Upper lobe of right lung (tissue), 1 donor: ENCODE measurements around the gene TRPM5. TPM values are rescaled to one million over a fixed set of nuclear protein-coding genes. Genes with fewer than 3 reads are reported as not detected.

Experiments
- ATAC-seq: fragments of 200-7000 bp; cut with Tn5 transposase; one replicate; pipeline ENCODE4 v1.9.1; 2020; ENCODE audit warnings: mild to moderate bottlenecking, moderate library complexity
- DNase-seq: peaks from one replicate; pipeline ENCODE4 v3.0.0-alpha.2; 2020
- H3K27ac ChIP-seq: fragments of 200-600 bp; one replicate; pipeline ENCODE4 v1.8.0; 2022
- H3K27me3 ChIP-seq: fragments of 200-600 bp; one replicate; pipeline ENCODE4 v1.8.0; 2022; ENCODE audit warnings: mild to moderate bottlenecking
- H3K36me3 ChIP-seq: fragments of 200-600 bp; one replicate; pipeline ENCODE4 v1.8.0; 2022
- H3K4me1 ChIP-seq: fragments of 200-600 bp; one replicate; pipeline ENCODE4 v1.8.0; 2022
- H3K4me3 ChIP-seq: fragments of 200-600 bp; one replicate; pipeline ENCODE4 v1.8.0; 2022; ENCODE audit warnings: mild to moderate bottlenecking
- H3K9me3 ChIP-seq: fragments of 200-600 bp; one replicate; pipeline ENCODE4 v1.8.0; 2022
- CTCF ChIP-seq: fragments of 200-600 bp; IDR thresholded peaks from one replicate; pipeline ENCODE4 v1.8.0; 2022; ENCODE audit warnings: antibody characterized with exemption
- intact Hi-C: fragments of 100-400 bp; cut with DNase I; formaldehyde crosslinking; loops from one replicate; pipeline ENCODE4 v1.11.0; 2022
- total RNA-seq: library from RNA; stranded (reverse); fragmentation: NEBNext Ultra II Directional; extraction: Animal tissue kit (Norgen Biotek cat#: 25700); gene quantifications from one replicate; pipeline ENCODE4 v1.2.1, GENCODE V29; 2021
- donor health status: DM: no; HTN: yes; CAD: no; lungs with severe emphysema.

Gene TRPM5
- total RNA-seq, 1 donor from 2014 or later: not detected

GRCh38 chr11:2396471-2396870 lies 47.8 kb downstream of the TRPM5 start:
- ATAC-seq (no peak), DNase-seq (no peak)
- intact Hi-C loops: no loop called here
- no peak for TF ChIP-seq CTCF
- Histone ChIP-seq H3K27ac (no peak overlapping the region), H3K27me3 (no peaks in the 10 kb centered on the region), H3K4me1 (peaks cover 14% of the 10 kb centered on the region), H3K9me3 (no peaks in the 10 kb centered on the region), H3K36me3 (peaks cover 68% of the 10 kb centered on the region), H3K4me3 (no peak overlapping the region)

GRCh38 chr11:2395856-2396255 lies 48.5 kb downstream of the TRPM5 start:
- Histone ChIP-seq H3K27me3 (no peaks in the 10 kb centered on the region), H3K36me3 (peaks cover 74% of the 10 kb centered on the region), H3K27ac (no peak overlapping the region), H3K4me3 (no peak overlapping the region), H3K4me1 (peaks cover 14% of the 10 kb centered on the region), H3K9me3 (no peaks in the 10 kb centered on the region)
- ATAC-seq (no peak), DNase-seq (no peak)
- intact Hi-C loops: no loop called here
- TF ChIP-seq CTCF: no peak

GRCh38 chr11:2395211-2395730 lies 49.0 kb downstream of the TRPM5 start:
- intact Hi-C loops: no loop called here
- H3K36me3 ChIP-seq: peaks cover 78% of the 10 kb centered on the region
- peaks cover 18% of the 10 kb centered on the region for H3K4me1 ChIP-seq
- DNase-seq (no peak), ATAC-seq (no peak)
- H3K4me3 ChIP-seq: no peak overlapping the region
- H3K27me3 ChIP-seq: no peaks in the 10 kb centered on the region
- no peak for TF ChIP-seq CTCF
- H3K27ac ChIP-seq: no peak overlapping the region
- H3K9me3 ChIP-seq: no peaks in the 10 kb centered on the region

- H3K36me3 ChIP-seq: peaks cover 81% of the 10 kb centered on the region
- DNase-seq: no peak
Observed at GRCh38 chr11:2394818-2395105, 49.6 kb downstream of the TRPM5 start.

More at GRCh38 chr11:2394818-2395105, 49.6 kb downstream of the TRPM5 start:
- H3K9me3 ChIP-seq: no peaks in the 10 kb centered on the region
- intact Hi-C loops: no loop called here
- peaks cover 23% of the 10 kb centered on the region for H3K4me1 ChIP-seq
- no peaks in the 10 kb centered on the region for H3K27me3 ChIP-seq
- no peak for TF ChIP-seq CTCF
- no peak for ATAC-seq
- no peak overlapping the region for H3K27ac ChIP-seq
- H3K4me3 ChIP-seq: no peak overlapping the region

Other genes with a start within 250 kb of the TRPM5 start
- 2.2 TPM for gene ASCL2, start 173.9 kb downstream of the TRPM5 start, total RNA-seq
- gene C11orf21, start 142.6 kb downstream of the TRPM5 start, total RNA-seq: 6.5 TPM
- gene TSPAN32, start 142.5 kb downstream of the TRPM5 start, total RNA-seq: 12.2 TPM
- gene CD81, start 67.2 kb downstream of the TRPM5 start, total RNA-seq: 801 TPM
- gene TSSC4, start 43.8 kb downstream of the TRPM5 start, total RNA-seq: 40.6 TPM
- 52.9 TPM for gene KCNQ1, start 494 bp upstream of the TRPM5 start, total RNA-seq